ENCODE data around the gene CCDC142. TPM values are rescaled to one million over a fixed set of nuclear protein-coding genes. Genes with fewer than 3 reads are reported as not detected.
A peak's percentile ranks its signal among the peaks of the same experiment; 100 is the strongest.

Gene CCDC142
- total and polyA plus RNA-seq, 10 donors: 2.8 to 59.4 (median 26.0) TPM

GRCh38 chr2:74515981-74516633 lies 33.3 kb upstream of the CCDC142 start:
- DNase-seq: peak; percentile 86
- peaks cover 23 to 99% (median 85%) of the 10 kb centered on the region in 7 donors for H3K27me3 ChIP-seq (replicated peaks in 1 of 7)
- peaks cover 20 to 41% (median 37%) of the 10 kb centered on the region in 6 donors for H3K4me1 ChIP-seq
- no peak for TF ChIP-seq POLR2AphosphoS5 (IDR thresholded peaks at IDR 0.05)
- TF ChIP-seq POLR2A (IDR thresholded peaks at IDR 0.05): no peak
- no peak for TF ChIP-seq CTCF (IDR thresholded peaks at IDR 0.05 in 8 of 11, conservative IDR thresholded peaks at IDR 0.05 in 3 of 11)
- WGBS, 5 donors: 4 to 7% (median 4%) methylated on average over 48 to 72 of the region's 72 CpGs
- no peak overlapping the region for H3K27ac ChIP-seq
- no peaks in the 10 kb centered on the region for H3K36me3 ChIP-seq
- intact Hi-C loops (cut with DNase I; ENCODE audit: low total_unique reads): no loop called here
- H3K4me3 ChIP-seq: peak overlapping the region; percentile 27 to 71 (median 52)
- no peaks in the 10 kb centered on the region for H3K9me3 ChIP-seq

- Histone ChIP-seq H3K9me3 (no peaks in the 10 kb centered on the region), H3K27me3 (replicated peaks in 1 of 7) (peaks cover 23 to 100% (median 90%) of the 10 kb centered on the region in 7 donors), H3K4me3 (peak overlapping the region; percentile 27 to 71 (median 52)), H3K4me1 (peaks cover 20 to 41% (median 37%) of the 10 kb centered on the region in 6 donors), H3K36me3 (no peaks in the 10 kb centered on the region), H3K27ac (no peak overlapping the region)
- intact Hi-C loops (cut with DNase I; ENCODE audit: low total_unique reads): no loop called here
- TF ChIP-seq POLR2A (IDR thresholded peaks at IDR 0.05) (no peak), POLR2AphosphoS5 (IDR thresholded peaks at IDR 0.05) (no peak)
- peak; percentile 78 for DNase-seq
- 4 to 15% (median 5%) methylated on average over 16 to 60 of the region's 60 CpGs for WGBS, 5 donors
Measured at GRCh38 chr2:74515271-74515980, 32.6 kb upstream of the CCDC142 start.

- TF ChIP-seq CTCF (IDR thresholded peaks at IDR 0.05 in 8 of 11, conservative IDR thresholded peaks at IDR 0.05 in 3 of 11): no peak
- no peak for TF ChIP-seq POLR2A (IDR thresholded peaks at IDR 0.05)
- TF ChIP-seq POLR2AphosphoS5 (IDR thresholded peaks at IDR 0.05): no peak
- WGBS, 5 donors: 2 to 6% (median 3%) methylated on average over 26 to 82 of the region's 82 CpGs
- intact Hi-C loops (cut with DNase I; ENCODE audit: low total_unique reads): no loop called here
- Histone ChIP-seq H3K4me3 (peak within 1 kb of the TSS in 6 of 8 donors; percentile 16 to 71 (median 52)), H3K4me1 (peaks cover 20 to 41% (median 37%) of the 10 kb centered on the region in 6 donors), H3K27ac (no peak within 1 kb of the TSS), H3K9me3 (no peaks in the 10 kb centered on the region), H3K36me3 (no peaks in the 10 kb centered on the region), H3K27me3 (replicated peaks in 1 of 7) (peaks cover 23 to 98% (median 90%) of the 10 kb centered on the region in 7 donors)
- DNase-seq: peak; percentile 78
Measured at GRCh38 chr2:74514368-74515270, 31.8 kb upstream of the CCDC142 start, which contains the start of gene TLX2. TLX2 (plus strand) TSS chr2:74514450; CDS start chr2:74514807, 357 bp downstream.

GRCh38 chr2:74513605-74514367 lies 31.0 kb upstream of the CCDC142 start:
- Histone ChIP-seq H3K36me3 (no peaks in the 10 kb centered on the region), H3K4me3 (peak overlapping the region in 5 of 8 donors; percentile 14 to 71 (median 52)), H3K27me3 (replicated peaks in 1 of 7) (peaks cover 23 to 90% (median 81%) of the 10 kb centered on the region in 7 donors), H3K9me3 (no peaks in the 10 kb centered on the region), H3K4me1 (peaks cover 20 to 41% (median 37%) of the 10 kb centered on the region in 6 donors), H3K27ac (no peak overlapping the region)
- peak; percentile 63 for DNase-seq
- intact Hi-C loops (cut with DNase I; ENCODE audit: low total_unique reads): no loop called here
- peak; percentile 64 to 79 (median 72) for TF ChIP-seq POLR2AphosphoS5 (IDR thresholded peaks at IDR 0.05)
- no peak for TF ChIP-seq CTCF (IDR thresholded peaks at IDR 0.05 in 8 of 11, conservative IDR thresholded peaks at IDR 0.05 in 3 of 11)
- no peak for TF ChIP-seq POLR2A (IDR thresholded peaks at IDR 0.05)
- 5 to 8% (median 6%) methylated on average over 23 to 52 of the region's 52 CpGs for WGBS, 5 donors

Data from spleen (tissue), 11 donors.